SK-N-SH (cell line): ENCODE data around the gene SMCO4. TPM values are rescaled to one million over a fixed set of nuclear protein-coding genes. Genes with fewer than 3 reads are reported as not detected.

Experiments
- CTCF ChIA-PET: fragments of 300-600, 350-600 bp; formaldehyde crosslinking; extraction: SDS; loops from one replicate; lab custom pipeline; 2021; lab: Yijun Ruan, JAX
- POLR2A ChIA-PET: fragments of 350-600 bp; sonication (Branson Sonifier 250); formaldehyde crosslinking; extraction: SDS; loops from one replicate; lab custom pipeline; 2020; ENCODE audit warnings: antibody characterized with exemption, inconsistent platforms; lab: Yijun Ruan, JAX
- DNase-seq: peaks from one replicate; pipeline ENCODE4 v3.0.0; 2012
- H2AFZ ChIP-seq: fragments of 200-600 bp; sonication (generic); 2 replicates; pipeline ENCODE4 v1.8.1; 2016; ENCODE audit warnings: antibody characterized with exemption, mild to moderate bottlenecking, low read depth
- H3F3A ChIP-seq: fragments of 200-600 bp; sonication (generic); replicated peaks from 2 replicates; pipeline ENCODE3; 2016; ENCODE audit warnings: antibody characterized with exemption, mild to moderate bottlenecking; ENCODE audit not compliant: insufficient read depth
- H3K27ac ChIP-seq, 2 experiments: fragments of 200-500 bp in 1 of 2; fragments of 200-600 bp in 1 of 2; sonication (Bioruptor generic) in 1 of 2; sonication (generic), shearing (Covaris generic) in 1 of 2; 2 replicates each; pipeline versions ENCODE4 v1.5.1 to v1.6.1; 2014 to 2016; ENCODE audit warnings: low read depth in 2 of 2, inconsistent platforms in 1 of 2, low read length in 1 of 2, mild to moderate bottlenecking in 1 of 2, mixed read lengths in 1 of 2
- H3K27me3 ChIP-seq: fragments of 200-600 bp; sonication (generic), shearing (Covaris generic); 2 replicates; pipeline ENCODE4 v1.6.1; 2016; ENCODE audit warnings: mixed run types; ENCODE audit not compliant: insufficient read depth
- H3K36me3 ChIP-seq, 2 experiments: fragments of 200-500 bp in 1 of 2; fragments of 200-600 bp in 1 of 2; sonication (Bioruptor generic) in 1 of 2; sonication (generic) in 1 of 2; replicated peaks in 1 of 2; 2 replicates each; pipeline versions ENCODE3 to v1.5.1; 2014 to 2016; ENCODE audit warnings: low read length in 1 of 2, mild to moderate bottlenecking in 1 of 2; ENCODE audit not compliant: insufficient read depth in 2 of 2, control insufficient read depth in 1 of 2
- H3K4me1 ChIP-seq, 2 experiments: fragments of 200-500 bp in 1 of 2; fragments of 200-600 bp in 1 of 2; sonication (Bioruptor generic) in 1 of 2; sonication (generic), shearing (Covaris generic) in 1 of 2; 2 replicates each; pipeline versions ENCODE4 v1.5.1 to v1.6.1; 2014 to 2016; ENCODE audit warnings: low read depth in 1 of 2, low read length in 1 of 2, mixed run types in 1 of 2; ENCODE audit not compliant: insufficient read depth in 2 of 2, control insufficient read depth in 1 of 2
- H3K4me2 ChIP-seq: fragments of 200-600 bp; sonication (generic), shearing (Covaris generic); 2 replicates; pipeline ENCODE4 v1.6.1; 2017; ENCODE audit warnings: mixed run types
- H3K4me3 ChIP-seq, 2 experiments: fragments of 200-500 bp in 1 of 2; fragments of 200-600 bp in 1 of 2; sonication (Bioruptor generic) in 1 of 2; sonication (generic), shearing (Covaris generic) in 1 of 2; 2 replicates each; pipeline versions ENCODE4 v1.5.1 to v1.8.1; 2014 to 2016; ENCODE audit warnings: low read depth in 2 of 2, inconsistent platforms in 1 of 2, low read length in 1 of 2, mild to moderate bottlenecking in 1 of 2, mixed read lengths in 1 of 2, moderate library complexity in 1 of 2
- H3K79me2 ChIP-seq: fragments of 200-600 bp; sonication (generic); 2 replicates; pipeline ENCODE4 v1.8.1; 2017; ENCODE audit warnings: mild to moderate bottlenecking; ENCODE audit not compliant: insufficient read depth
- H3K9ac ChIP-seq: fragments of 200-600 bp; sonication (generic); 2 replicates; pipeline ENCODE4 v1.6.1; 2017; ENCODE audit warnings: mixed run types
- H3K9me2 ChIP-seq: fragments of 200-600 bp; sonication (generic); 2 replicates; pipeline ENCODE4 v1.6.1; 2017; ENCODE audit warnings: mixed run types
- H3K9me3 ChIP-seq: fragments of 200-600 bp; sonication (generic); 2 replicates; pipeline ENCODE4 v1.6.1; 2017; ENCODE audit warnings: mixed run types, mild to moderate bottlenecking, moderate library complexity
- H4K20me1 ChIP-seq: fragments of 200-600 bp; sonication (generic); 2 replicates; pipeline ENCODE4 v1.6.1; 2017; ENCODE audit warnings: mild to moderate bottlenecking, mixed run types; ENCODE audit not compliant: insufficient read depth
- CTCF ChIP-seq: fragments of 200-600 bp; sonication (generic); IDR thresholded peaks from 2 replicates; pipeline ENCODE4 v1.6.1; 2017; ENCODE audit warnings: antibody characterized with exemption, mild to moderate bottlenecking, moderate library complexity
- MAX ChIP-seq: IDR thresholded peaks from 2 replicates; pipeline ENCODE4 v1.4.0; 2012; ENCODE audit warnings: low read depth
- NRF1 ChIP-seq: IDR thresholded peaks from 2 replicates; pipeline ENCODE4 v1.6.1; 2012; ENCODE audit warnings: low read depth, mild to moderate bottlenecking, low read length
- RCOR1 ChIP-seq: fragments of 150-350 bp; IDR thresholded peaks from 2 replicates; pipeline ENCODE4 v1.6.1; 2017; ENCODE audit warnings: antibody characterized with exemption, low read length
- REST ChIP-seq: IDR thresholded peaks from 2 replicates; pipeline ENCODE4 v1.6.1; 2012; ENCODE audit warnings: mild to moderate bottlenecking, low read depth, low read length, moderate library complexity
- TCF12 ChIP-seq: IDR thresholded peaks from 2 replicates; pipeline ENCODE4 v1.4.0; 2012
- USF2 ChIP-seq: fragments of 150-350 bp; IDR thresholded peaks from 2 replicates; pipeline ENCODE4 v1.6.1; 2017; ENCODE audit warnings: antibody characterized with exemption, low read length, low read depth, borderline replicate concordance
- YY1 ChIP-seq: IDR thresholded peaks from 2 replicates; pipeline ENCODE4 v1.4.0; 2012; ENCODE audit warnings: low read depth, mild to moderate bottlenecking
- WGBS: methylation state at CpG from one replicate; pipeline ENCODE4 v1.1.6; 2017; ENCODE audit warnings: low lambda C conversion rate; 5-methylcytosine and 5-hydroxymethylcytosine counted together
- polyA plus RNA-seq, 3 experiments: library from polyadenylated mRNA; depleted of rRNA; stranded (reverse); fragments of >200 nt; gene quantifications; 2 replicates each; pipeline ENCODE4 v1.2.3, GENCODE V29; 2012

The SMCO4 gene
- polyA plus RNA-seq, 1 of the 3 experiments (the other 2 are of a cell fraction): 9.0 TPM

GRCh38 chr11:93518081-93518480 is 25.1 kb downstream of the SMCO4 start (continued):
- no peak for TF ChIP-seq CTCF

GRCh38 chr11:93517611-93518010 is 25.6 kb downstream of the SMCO4 start:
- CTCF ChIA-PET: interaction anchor here (0.5 to 0.9 kb wide), 2 partner anchors 292 to 347 kb away, joined by 3 read pairs; no protein-coding TSS in a partner anchor
- no peak for TF ChIP-seq REST
- no peak for TF ChIP-seq YY1
- no peak for TF ChIP-seq MAX
- no peak for TF ChIP-seq USF2
- TF ChIP-seq RCOR1: no peak
- no peak for TF ChIP-seq NRF1
- no peak for TF ChIP-seq TCF12
- Histone ChIP-seq H3K4me2 (no peak overlapping the region), H3K9me3 (no peaks in the 10 kb centered on the region), H3F3A (no peaks in the 10 kb centered on the region), H3K27ac (no peak overlapping the region), H3K4me1 (peaks cover 0 to 20% of the 10 kb centered on the region in 2 experiments; a peak in 2 of 4 replicates), H3K9ac (no peak overlapping the region), H3K27me3 (no peaks in the 10 kb centered on the region), H2AFZ (no peak overlapping the region), H3K79me2 (no peaks in the 10 kb centered on the region), H3K9me2 (no peaks in the 10 kb centered on the region), H3K36me3 (no peaks in the 10 kb centered on the region), H3K4me3 (no peak overlapping the region), H4K20me1 (no peaks in the 10 kb centered on the region)
- no peak for DNase-seq
- WGBS: 84% methylated on average over 4 of the region's 4 CpGs
- POLR2A ChIA-PET: no interaction called here
